Fibroblast of lung (primary cell): Measurements from ENCODE around the gene CIAO3. TPM values are rescaled to one million over a fixed set of nuclear protein-coding genes. Genes with fewer than 3 reads are reported as not detected.

Experiments
- DNase-seq, 2 donors: peaks; one replicate each; pipeline versions ENCODE4 v3.0.0 to v3.0.0-alpha.2; 2010; ENCODE audit warnings: low read depth in 2 of 2
- H2AFZ ChIP-seq: 2 replicates; pipeline ENCODE4 v1.5.1; 2012; ENCODE audit warnings: low read length, control low read depth, inconsistent platforms
- H3K27ac ChIP-seq: 2 replicates; pipeline ENCODE4 v1.5.1; 2011; ENCODE audit warnings: low read length, control low read depth; ENCODE audit not compliant: insufficient read depth
- H3K27me3 ChIP-seq: 2 replicates; pipeline ENCODE4 v1.5.1; 2011; ENCODE audit warnings: mild to moderate bottlenecking, low read length; ENCODE audit not compliant: control insufficient read depth, insufficient read depth
- H3K36me3 ChIP-seq: 2 replicates; pipeline ENCODE4 v1.5.1; 2011; ENCODE audit warnings: low read length; ENCODE audit not compliant: control insufficient read depth, insufficient read depth
- H3K4me1 ChIP-seq: 2 replicates; pipeline ENCODE4 v1.5.1; 2011; ENCODE audit warnings: low read length; ENCODE audit not compliant: control insufficient read depth, insufficient read depth; ENCODE audit errors: extremely low read depth
- H3K4me2 ChIP-seq: 2 replicates; pipeline ENCODE4 v1.5.1; 2011; ENCODE audit warnings: low read length, control low read depth; ENCODE audit not compliant: insufficient read depth; ENCODE audit errors: extremely low read depth
- H3K4me3 ChIP-seq, 4 experiments: fragments of 200-600 bp in 1 of 4; sonication (generic) in 1 of 4; replicated peaks in 1 of 4; 2 replicates each; pipeline ENCODE4 v1.5.1; 2011 to 2016; ENCODE audit warnings: low read length in 4 of 4, low read depth in 3 of 4, mild to moderate bottlenecking in 3 of 4, control low read depth in 2 of 4, inconsistent platforms in 1 of 4, mixed read lengths in 1 of 4; ENCODE audit not compliant: insufficient read depth in 1 of 4; ENCODE audit errors: control extremely low read depth in 1 of 4
- H3K79me2 ChIP-seq: 2 replicates; pipeline ENCODE4 v1.5.1; 2012; ENCODE audit warnings: mild to moderate bottlenecking, low read length, inconsistent platforms; ENCODE audit not compliant: control insufficient read depth, insufficient read depth
- H3K9ac ChIP-seq: 2 replicates; pipeline ENCODE4 v1.5.1; 2011; ENCODE audit warnings: mild to moderate bottlenecking, low read length, control low read depth; ENCODE audit not compliant: insufficient read depth
- H3K9me3 ChIP-seq: 2 replicates; pipeline ENCODE4 v1.5.1; 2012; ENCODE audit warnings: low read depth, low read length; ENCODE audit not compliant: control insufficient read depth, insufficient read depth
- H4K20me1 ChIP-seq: 2 replicates; pipeline ENCODE4 v1.5.1; 2011; ENCODE audit warnings: low read length; ENCODE audit not compliant: control insufficient read depth, insufficient read depth; ENCODE audit errors: extremely low read depth
- EZH2 ChIP-seq: IDR thresholded peaks from 2 replicates; pipeline ENCODE4 v1.5.1; 2012; ENCODE audit warnings: low read length, control low read depth, mild to moderate bottlenecking; ENCODE audit errors: missing control alignments
- polyA plus RNA-seq, 2 donors: library from polyadenylated mRNA; depleted of rRNA in 1 of 2; stranded (reverse) in 1 of 2; unstranded in 1 of 2; fragments of >200 nt; gene quantifications; 2 replicates each; pipeline ENCODE4 v1.2.1, GENCODE V29; 2011 to 2012; ENCODE audit warnings: missing spikeins in 1 of 2
- total RNA-seq: library from RNA; depleted of rRNA; stranded (reverse); fragments of >200 nt; gene quantifications from 2 replicates; pipeline ENCODE4 v1.2.1, GENCODE V29; 2014
- TF ChIP-seq, protein P1 (sequence below), 2 donors: IDR thresholded peaks in 1 of 2; conservative IDR thresholded peaks in 1 of 2; 1 replicate in 1 of 2; 2 replicates in 1 of 2; pipeline ENCODE4 v1.5.1; 2011 to 2012; ENCODE audit warnings: low read length in 2 of 2, control low read depth in 1 of 2, inconsistent platforms in 1 of 2, low read depth in 1 of 2, mild to moderate bottlenecking in 1 of 2

Gene CIAO3
- total and polyA plus RNA-seq, 2 donors (not counting 1 experiment from before 2014, with no cell fraction given), result 9.3 to 31.0 TPM

- H2AFZ ChIP-seq, result no peak overlapping the region
- no peak overlapping the region for H3K4me3 ChIP-seq
- no peaks in the 10 kb centered on the region for H3K4me1 ChIP-seq
- DNase-seq, result no peak
- H3K27ac ChIP-seq, result no peak overlapping the region
- H3K4me2 ChIP-seq, result no peak overlapping the region
- no peaks in the 10 kb centered on the region for H3K9me3 ChIP-seq
- TF ChIP-seq, protein P1, sequence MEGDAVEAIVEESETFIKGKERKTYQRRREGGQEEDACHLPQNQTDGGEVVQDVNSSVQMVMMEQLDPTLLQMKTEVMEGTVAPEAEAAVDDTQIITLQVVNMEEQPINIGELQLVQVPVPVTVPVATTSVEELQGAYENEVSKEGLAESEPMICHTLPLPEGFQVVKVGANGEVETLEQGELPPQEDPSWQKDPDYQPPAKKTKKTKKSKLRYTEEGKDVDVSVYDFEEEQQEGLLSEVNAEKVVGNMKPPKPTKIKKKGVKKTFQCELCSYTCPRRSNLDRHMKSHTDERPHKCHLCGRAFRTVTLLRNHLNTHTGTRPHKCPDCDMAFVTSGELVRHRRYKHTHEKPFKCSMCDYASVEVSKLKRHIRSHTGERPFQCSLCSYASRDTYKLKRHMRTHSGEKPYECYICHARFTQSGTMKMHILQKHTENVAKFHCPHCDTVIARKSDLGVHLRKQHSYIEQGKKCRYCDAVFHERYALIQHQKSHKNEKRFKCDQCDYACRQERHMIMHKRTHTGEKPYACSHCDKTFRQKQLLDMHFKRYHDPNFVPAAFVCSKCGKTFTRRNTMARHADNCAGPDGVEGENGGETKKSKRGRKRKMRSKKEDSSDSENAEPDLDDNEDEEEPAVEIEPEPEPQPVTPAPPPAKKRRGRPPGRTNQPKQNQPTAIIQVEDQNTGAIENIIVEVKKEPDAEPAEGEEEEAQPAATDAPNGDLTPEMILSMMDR (conservative IDR thresholded peaks at IDR 0.05 in 1 of 2, IDR thresholded peaks at IDR 0.05 in 1 of 2; ENCODE audit: low read depth in 1 of 2, low read length in 2 of 2), result no peak
- no peak for TF ChIP-seq EZH2
- H3K79me2 ChIP-seq, result no peaks in the 10 kb centered on the region
- H3K27me3 ChIP-seq, result no peaks in the 10 kb centered on the region
- H3K36me3 ChIP-seq, result peaks cover 6% of the 10 kb centered on the region
- H3K9ac ChIP-seq, result no peak overlapping the region
- no peaks in the 10 kb centered on the region for H4K20me1 ChIP-seq
These were observed 15.2 kb downstream of the CIAO3 start for GRCh38 chr16:725463-726187.

DNA sequence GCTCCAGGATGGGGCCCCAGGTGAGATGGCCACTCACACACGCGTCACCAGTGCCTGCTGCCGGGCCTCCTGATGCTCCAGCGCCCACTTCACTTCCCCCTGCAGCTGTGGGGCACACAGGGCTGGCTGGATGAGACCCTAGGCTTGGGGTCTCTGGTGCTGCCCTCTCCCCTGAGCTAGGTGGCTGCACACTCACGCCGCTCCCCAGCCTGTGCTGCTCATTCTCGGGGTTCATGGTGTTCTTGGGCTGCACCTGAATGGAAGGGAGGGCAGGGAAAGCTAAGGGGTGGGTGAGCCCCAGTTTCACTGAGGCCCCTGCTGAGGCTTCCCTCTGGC is 15.8 kb downstream of the CIAO3 start:
- Histone ChIP-seq H3K4me3 (no peak overlapping the region), H3K4me1 (peaks cover 2% of the 10 kb centered on the region), H3K9me3 (no peaks in the 10 kb centered on the region), H3K27ac (no peak overlapping the region), H3K79me2 (no peaks in the 10 kb centered on the region), H4K20me1 (no peaks in the 10 kb centered on the region), H3K4me2 (no peak overlapping the region), H2AFZ (no peak overlapping the region), H3K9ac (no peak overlapping the region), H3K36me3 (peaks cover 2% of the 10 kb centered on the region), H3K27me3 (no peaks in the 10 kb centered on the region)
- TF ChIP-seq, protein P1 (conservative IDR thresholded peaks at IDR 0.05 in 1 of 2, IDR thresholded peaks at IDR 0.05 in 1 of 2; ENCODE audit: low read depth in 1 of 2, low read length in 2 of 2), result no peak
- no peak for TF ChIP-seq EZH2
- DNase-seq, result no peak

DNA sequence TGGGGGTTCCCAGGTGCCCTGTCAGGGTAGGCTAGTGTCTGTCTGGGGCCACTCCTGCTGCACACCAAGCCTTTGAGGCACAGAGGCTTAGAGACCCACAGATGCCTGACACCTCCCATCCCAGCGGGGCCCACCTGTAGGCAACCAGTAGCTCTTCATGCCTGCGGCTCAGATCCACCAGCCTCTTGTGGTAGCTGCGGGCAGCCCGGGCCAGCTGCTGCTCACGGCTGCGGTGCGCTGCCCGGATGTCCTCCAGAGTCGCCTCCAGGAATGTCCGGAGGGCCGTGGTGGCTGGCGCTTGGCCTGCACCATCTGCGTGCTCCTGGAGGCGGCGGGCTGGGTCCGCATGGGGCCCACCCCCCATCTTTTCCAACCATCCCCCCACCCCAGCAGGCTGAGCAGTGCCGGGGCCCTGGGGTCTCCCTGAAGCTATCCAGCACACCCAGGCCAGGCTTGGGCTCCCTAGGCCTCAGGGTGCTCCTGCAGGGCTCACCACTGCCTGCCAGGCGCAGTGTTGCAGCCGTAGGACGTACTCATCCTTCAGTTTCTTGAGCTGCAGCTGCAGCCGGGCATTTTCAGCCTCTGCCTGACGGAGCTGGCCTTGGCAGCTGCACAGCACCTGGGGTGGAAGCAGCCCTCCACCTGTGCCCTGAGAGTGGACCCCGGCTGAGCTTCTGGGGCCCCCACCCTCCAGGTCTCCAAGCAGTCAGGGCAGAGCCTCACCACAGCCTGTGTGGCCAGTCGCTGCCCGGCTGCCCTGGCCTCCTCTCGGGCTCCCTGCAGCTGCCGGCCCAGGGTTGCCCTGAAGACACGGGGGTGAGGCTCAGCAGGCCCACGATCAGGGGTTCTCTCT is 16.4 kb downstream of the CIAO3 start:
- no peak for TF ChIP-seq EZH2
- TF ChIP-seq, protein P1 (conservative IDR thresholded peaks at IDR 0.05 in 1 of 2, IDR thresholded peaks at IDR 0.05 in 1 of 2; ENCODE audit: low read depth in 1 of 2, low read length in 2 of 2), result no peak
- no peak overlapping the region for H3K27ac ChIP-seq
- no peaks in the 10 kb centered on the region for H3K9me3 ChIP-seq
- peaks cover 6% of the 10 kb centered on the region for H3K4me1 ChIP-seq
- no peaks in the 10 kb centered on the region for H4K20me1 ChIP-seq
- H3K36me3 ChIP-seq, result peaks cover 2% of the 10 kb centered on the region
- H3K9ac ChIP-seq, result no peak overlapping the region
- DNase-seq, result no peak
- no peak overlapping the region for H2AFZ ChIP-seq
- H3K27me3 ChIP-seq, result no peaks in the 10 kb centered on the region
- H3K4me3 ChIP-seq, result no peak overlapping the region
- no peaks in the 10 kb centered on the region for H3K79me2 ChIP-seq
- no peak overlapping the region for H3K4me2 ChIP-seq
